WTC11 (cell line): ENCODE data around the gene POF1B. TPM values are rescaled to one million over a fixed set of nuclear protein-coding genes. Genes with fewer than 3 reads are reported as not detected.

Experiments
- ETV6 ChIP-seq: sonication (generic); formaldehyde crosslinking; IDR thresholded peaks from 2 replicates; pipeline ENCODE4 v1.8.1; 2022; ENCODE audit warnings: mild to moderate bottlenecking, missing genetic modification reagents
- MAX ChIP-seq: sonication (generic); formaldehyde crosslinking; IDR thresholded peaks from 2 replicates; pipeline ENCODE4 v1.8.0; 2022; ENCODE audit warnings: mild to moderate bottlenecking, missing genetic modification reagents
- NR1H2 ChIP-seq: sonication (generic); formaldehyde crosslinking; IDR thresholded peaks from 2 replicates; pipeline ENCODE4 v1.9.0; 2021; ENCODE audit warnings: mild to moderate bottlenecking, moderate library complexity, missing genetic modification reagents
- NR2C2 ChIP-seq: sonication (generic); formaldehyde crosslinking; IDR thresholded peaks from 2 replicates; pipeline ENCODE4 v1.8.0; 2022; ENCODE audit warnings: mild to moderate bottlenecking, missing genetic modification reagents
- RELA ChIP-seq: sonication (generic); formaldehyde crosslinking; IDR thresholded peaks from 2 replicates; pipeline ENCODE4 v1.8.1; 2022; ENCODE audit warnings: missing genetic modification reagents, mild to moderate bottlenecking, borderline replicate concordance
- TP53 ChIP-seq: sonication (generic); formaldehyde crosslinking; IDR thresholded peaks from 2 replicates; pipeline ENCODE4 v1.8.1; 2023; ENCODE audit warnings: mild to moderate bottlenecking, missing genetic modification reagents
- total RNA-seq: library from RNA; stranded (reverse); gene quantifications from 3 replicates; pipeline ENCODE4 v1.2.3, GENCODE V29; 2021

The POF1B gene
- total RNA-seq, 1 experiment from 2014 or later = 0.09 TPM

DNA sequence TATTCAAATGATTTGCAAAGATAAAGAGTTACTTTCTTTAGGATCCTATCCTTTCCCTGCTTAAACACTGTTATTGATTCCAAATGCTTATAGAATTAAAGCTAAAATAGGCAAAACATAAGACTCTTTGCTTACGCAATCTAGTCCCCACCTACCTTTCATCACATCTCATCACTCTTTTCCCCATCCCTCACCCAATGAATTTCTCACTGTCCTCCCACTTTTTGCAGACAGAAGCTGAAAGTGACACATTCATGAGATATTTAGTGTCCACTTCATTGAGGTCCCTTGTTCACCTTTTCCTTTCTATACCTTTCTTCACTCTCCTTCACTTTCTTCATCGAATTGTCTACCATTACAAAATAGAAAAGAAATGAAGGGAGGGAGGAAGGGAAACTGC, 136.3 kb downstream of the POF1B start (continued):
- TF ChIP-seq RELA (CRISPR knock-in tag) (no peak), TP53 (CRISPR knock-in tag) (no peak), MAX (CRISPR knock-in tag) (no peak), NR2C2 (no peak), NR1H2 (no peak), ETV6 (CRISPR knock-in tag) (no peak)

Other genes with a start within 250 kb of the POF1B start
- 0.22 to 0.39 TPM (median 0.32 TPM) in 3 replicates for gene SATL1, start 135.9 kb downstream of the POF1B start, total RNA-seq
- 12.5 to 14.3 TPM (median 13.4 TPM) in 3 replicates for gene ZNF711, start 135.7 kb downstream of the POF1B start, total RNA-seq